Suprapubic skin (tissue), 3 donors: ENCODE measurements around the gene EMC9.

Source experiments
- CTCF ChIP-seq, 2 donors: fragments of 200-600 bp in 1 of 2; fragments of 450-650 bp in 1 of 2; sonication (generic) in 1 of 2; IDR thresholded peaks; one replicate each; pipeline ENCODE4 v1.5.1; 2016 to 2019; ENCODE audit warnings: antibody characterized with exemption in 2 of 2, mild to moderate bottlenecking in 1 of 2, moderate library complexity in 1 of 2
- POLR2AphosphoS5 ChIP-seq, 3 donors: sonication (generic); formaldehyde crosslinking; IDR thresholded peaks; one replicate each; pipeline ENCODE4 v1.6.1; 2017; ENCODE audit warnings: antibody characterized with exemption in 3 of 3

DNA sequence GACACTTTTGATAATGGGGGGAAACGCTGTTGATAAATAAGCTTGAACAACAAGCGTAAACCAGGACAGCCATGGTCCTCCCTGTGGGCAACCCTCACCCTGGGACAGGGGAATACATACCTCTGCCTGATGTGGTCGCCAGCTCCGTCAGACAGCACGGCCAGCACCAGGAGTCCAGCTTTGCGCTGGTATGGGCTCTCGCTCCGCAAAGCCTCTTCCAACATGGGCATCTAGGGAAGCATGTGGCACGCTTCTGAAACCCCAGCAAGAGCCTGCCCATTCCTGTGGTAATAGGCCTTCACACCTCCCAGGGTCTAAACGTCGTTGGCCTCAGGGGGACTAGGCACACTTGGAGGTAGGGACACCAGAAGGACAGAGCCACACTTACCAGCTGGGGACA is 44.4 kb upstream of the EMC9 start:
- TF ChIP-seq CTCF (IDR thresholded peaks at IDR 0.05) (no peak), POLR2AphosphoS5 (IDR thresholded peaks at IDR 0.05) (no peak)
